ENCODE data around the gene IGHMBP2.
"Not testable (repeated sequence)": the region's sequence is repeated elsewhere in the genome, so short reads cannot be mapped to it uniquely, and the experiment has no call there.

The IGHMBP2 gene

GRCh38 chr11:68961245-68961644 lies 57.6 kb downstream of the IGHMBP2 start:
- no peak for DNase-seq (ENCODE audit: low read depth in 2 of 2)

- DNase-seq (ENCODE audit: low read depth in 2 of 2), result no peak
Observed at GRCh38 chr11:68962527-68963250, 59.0 kb downstream of the IGHMBP2 start.

GRCh38 chr11:68963779-68964178 lies 60.1 kb downstream of the IGHMBP2 start:
- DNase-seq (ENCODE audit: low read depth in 2 of 2), result no peak

- no peak for DNase-seq (ENCODE audit: low read depth in 2 of 2)
Observed at GRCh38 chr11:68965901-68966853, 62.5 kb downstream of the IGHMBP2 start.

GRCh38 chr11:68966894-68967780 lies 63.4 kb downstream of the IGHMBP2 start:
- DNase-seq (ENCODE audit: low read depth in 2 of 2), result no peak

GRCh38 chr11:68968306-68969250 lies 64.9 kb downstream of the IGHMBP2 start:
- no peak for DNase-seq (ENCODE audit: low read depth in 2 of 2)

GRCh38 chr11:68969386-68969785 lies 65.7 kb downstream of the IGHMBP2 start:
- no peak for DNase-seq (ENCODE audit: low read depth in 2 of 2)

GRCh38 chr11:68970921-68971636 lies 67.4 kb downstream of the IGHMBP2 start:
- DNase-seq (ENCODE audit: low read depth in 2 of 2), result no peak

- DNase-seq (ENCODE audit: low read depth in 2 of 2), result no peak
Observed at GRCh38 chr11:68973219-68973618, 69.5 kb downstream of the IGHMBP2 start.

GRCh38 chr11:68973706-68974105 lies 70.0 kb downstream of the IGHMBP2 start:
- not testable (repeated sequence) for DNase-seq (ENCODE audit: low read depth in 2 of 2)

GRCh38 chr11:68974421-68975194 lies 70.9 kb downstream of the IGHMBP2 start:
- DNase-seq (ENCODE audit: low read depth in 2 of 2), result no peak

GRCh38 chr11:68976095-68976494 lies 72.4 kb downstream of the IGHMBP2 start:
- DNase-seq (ENCODE audit: low read depth in 2 of 2), result no peak

GRCh38 chr11:68976563-68976962 lies 72.9 kb downstream of the IGHMBP2 start:
- no peak for DNase-seq (ENCODE audit: low read depth in 2 of 2)

- no peak for DNase-seq (ENCODE audit: low read depth in 2 of 2)
Observed at GRCh38 chr11:68977781-68978625, 74.3 kb downstream of the IGHMBP2 start.

GRCh38 chr11:68978626-68978930 lies 74.9 kb downstream of the IGHMBP2 start:
- DNase-seq (ENCODE audit: low read depth in 2 of 2), result no peak

- no peak for DNase-seq (ENCODE audit: low read depth in 2 of 2)
Observed at GRCh38 chr11:68978931-68979594, 75.4 kb downstream of the IGHMBP2 start.

- DNase-seq (ENCODE audit: low read depth in 2 of 2), result no peak
Observed at GRCh38 chr11:68979931-68980775, 76.5 kb downstream of the IGHMBP2 start.

Measured in stimulated activated CD8-positive, alpha-beta memory T cell treated with anti-CD3 and anti-CD28 coated beads, Interleukin-15, amount 100 ng/mL, for 4 hours (primary cell).